Type B pancreatic cell (in vitro differentiated cells): ENCODE measurements around the gene SAAL1. TPM values are rescaled to one million over a fixed set of nuclear protein-coding genes. Genes with fewer than 3 reads are reported as not detected.

Experiments used
- DNase-seq: peaks from one replicate; pipeline ENCODE4 v3.0.0; 2021; ENCODE audit warnings: mixed read lengths; ENCODE audit not compliant: unreplicated experiment; ENCODE audit errors: extremely low spot score
- H3K27ac Mint-ChIP-seq: 2 replicates; pipeline ENCODE4 v1.8.0; 2021; ENCODE audit warnings: mild to moderate bottlenecking, mixed read lengths
- H3K27me3 Mint-ChIP-seq: 2 replicates; pipeline ENCODE4 v1.8.0; 2021; ENCODE audit warnings: mixed read lengths
- H3K36me3 Mint-ChIP-seq: 2 replicates; pipeline ENCODE4 v1.8.0; 2021; ENCODE audit warnings: mixed read lengths
- H3K4me1 Mint-ChIP-seq: one replicate; pipeline ENCODE4 v1.8.0; 2021; ENCODE audit warnings: mixed read lengths; ENCODE audit not compliant: unreplicated experiment
- H3K4me3 Mint-ChIP-seq: 2 replicates; pipeline ENCODE4 v1.8.0; 2021; ENCODE audit warnings: mild to moderate bottlenecking, mixed read lengths
- H3K9me3 Mint-ChIP-seq: 2 replicates; pipeline ENCODE4 v1.8.0; 2021; ENCODE audit warnings: mixed read lengths
- total RNA-seq: library from RNA; stranded (reverse); gene quantifications from 2 replicates; pipeline ENCODE4 v1.2.1, GENCODE V29; 2021; ENCODE audit warnings: low replicate concordance
- TF ChIP-seq, protein P1 (sequence below): fragments of 200-600 bp; sonication (generic); conservative IDR thresholded peaks from 2 replicates; pipeline ENCODE4 v1.5.0; 2021; ENCODE audit warnings: antibody characterized with exemption, mild to moderate bottlenecking

Gene SAAL1
- total RNA-seq, 1 donor from 2014 or later: 29.9 TPM

DNA sequence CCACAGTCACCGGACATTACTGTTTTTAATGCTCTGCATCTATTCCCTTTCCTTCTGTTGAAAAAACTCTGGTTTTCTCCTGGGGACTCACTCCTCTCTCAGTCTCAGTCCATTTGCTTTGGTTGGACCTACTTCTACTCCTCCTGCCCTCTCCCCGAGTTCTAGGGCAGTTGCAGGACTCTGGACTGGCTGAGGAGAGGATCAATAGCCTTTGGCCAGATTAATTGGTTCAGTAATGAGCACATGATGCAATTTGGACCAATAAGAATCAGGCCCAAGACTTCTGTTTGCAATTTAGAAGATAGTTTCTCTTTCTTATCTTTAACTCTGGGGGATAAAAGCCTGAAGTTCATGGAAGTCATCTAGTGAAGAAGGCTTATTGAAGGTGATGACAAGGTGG is 44.5 kb downstream of the SAAL1 start:
- H3K9me3 Mint-ChIP-seq: no peaks in the 10 kb centered on the region
- TF ChIP-seq, protein P1, sequence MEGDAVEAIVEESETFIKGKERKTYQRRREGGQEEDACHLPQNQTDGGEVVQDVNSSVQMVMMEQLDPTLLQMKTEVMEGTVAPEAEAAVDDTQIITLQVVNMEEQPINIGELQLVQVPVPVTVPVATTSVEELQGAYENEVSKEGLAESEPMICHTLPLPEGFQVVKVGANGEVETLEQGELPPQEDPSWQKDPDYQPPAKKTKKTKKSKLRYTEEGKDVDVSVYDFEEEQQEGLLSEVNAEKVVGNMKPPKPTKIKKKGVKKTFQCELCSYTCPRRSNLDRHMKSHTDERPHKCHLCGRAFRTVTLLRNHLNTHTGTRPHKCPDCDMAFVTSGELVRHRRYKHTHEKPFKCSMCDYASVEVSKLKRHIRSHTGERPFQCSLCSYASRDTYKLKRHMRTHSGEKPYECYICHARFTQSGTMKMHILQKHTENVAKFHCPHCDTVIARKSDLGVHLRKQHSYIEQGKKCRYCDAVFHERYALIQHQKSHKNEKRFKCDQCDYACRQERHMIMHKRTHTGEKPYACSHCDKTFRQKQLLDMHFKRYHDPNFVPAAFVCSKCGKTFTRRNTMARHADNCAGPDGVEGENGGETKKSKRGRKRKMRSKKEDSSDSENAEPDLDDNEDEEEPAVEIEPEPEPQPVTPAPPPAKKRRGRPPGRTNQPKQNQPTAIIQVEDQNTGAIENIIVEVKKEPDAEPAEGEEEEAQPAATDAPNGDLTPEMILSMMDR: no peak
- DNase-seq: no peak
- no peak overlapping the region for H3K4me3 Mint-ChIP-seq
- H3K36me3 Mint-ChIP-seq: no peaks in the 10 kb centered on the region
- H3K4me1 Mint-ChIP-seq: peaks cover 11% of the 10 kb centered on the region
- no peaks in the 10 kb centered on the region for H3K27me3 Mint-ChIP-seq
- H3K27ac Mint-ChIP-seq: no peak overlapping the region

DNA sequence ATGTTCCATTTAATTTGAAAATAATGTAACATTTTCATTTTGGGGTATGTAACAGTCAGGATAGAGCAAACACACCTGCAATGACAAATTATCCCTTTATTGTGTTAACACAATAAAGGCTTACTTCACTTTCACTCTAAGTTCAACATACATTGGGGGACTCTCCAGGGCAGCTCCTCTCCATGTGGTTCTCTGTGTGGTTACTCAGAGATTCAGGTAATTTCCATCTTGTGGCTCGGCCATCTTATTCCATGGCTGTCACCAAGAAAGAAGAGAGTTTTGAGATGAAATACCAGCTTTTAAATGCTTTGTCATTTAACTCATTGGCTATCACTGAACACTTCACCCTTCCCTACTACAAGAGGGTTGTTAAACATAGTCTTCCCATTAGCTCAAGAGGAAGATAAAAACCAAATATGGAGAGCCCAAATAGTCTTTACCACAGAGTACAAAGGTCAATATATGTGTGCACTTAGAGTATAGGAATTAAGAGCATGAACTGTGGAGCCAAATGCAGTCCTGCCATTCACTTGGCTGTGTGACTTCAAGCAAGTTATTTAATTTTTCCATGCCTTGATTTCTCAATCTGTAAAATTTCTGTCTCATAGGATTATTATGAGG is 49.2 kb downstream of the SAAL1 start:
- no peaks in the 10 kb centered on the region for H3K9me3 Mint-ChIP-seq
- no peak overlapping the region for H3K4me3 Mint-ChIP-seq
- no peaks in the 10 kb centered on the region for H3K4me1 Mint-ChIP-seq
- H3K27ac Mint-ChIP-seq: no peak overlapping the region
- peaks cover 7% of the 10 kb centered on the region for H3K27me3 Mint-ChIP-seq
- no peaks in the 10 kb centered on the region for H3K36me3 Mint-ChIP-seq
- DNase-seq: no peak
- TF ChIP-seq, protein P1: no peak

DNA sequence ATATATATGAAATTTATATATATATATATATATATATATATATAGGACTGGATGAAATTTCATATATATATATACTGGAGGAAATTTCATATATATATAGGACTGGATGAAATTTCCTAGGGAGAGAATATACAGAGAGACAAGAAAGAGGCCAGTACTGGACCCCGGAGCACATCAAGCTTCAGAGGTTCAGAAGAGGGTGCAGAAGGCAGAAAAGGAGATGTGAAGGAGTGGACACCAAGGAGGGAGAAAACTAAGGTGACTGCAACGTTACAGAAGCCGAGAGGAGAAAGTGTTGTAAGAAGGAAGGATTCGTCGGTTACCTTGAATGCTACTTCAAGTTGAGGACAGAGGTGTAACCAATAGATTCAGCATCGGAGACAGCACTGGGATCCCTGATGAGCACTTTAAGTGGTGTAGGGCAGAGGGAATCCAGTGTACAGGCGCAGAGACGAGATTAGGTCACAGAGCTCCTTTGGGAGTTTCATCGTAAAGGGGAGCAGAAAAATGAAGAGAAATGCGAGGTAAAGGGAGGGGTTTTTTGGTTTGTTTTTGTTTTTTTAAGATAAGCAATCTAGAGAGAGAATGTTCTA is 51.3 kb downstream of the SAAL1 start:
- H3K4me3 Mint-ChIP-seq: no peak overlapping the region
- H3K27ac Mint-ChIP-seq: no peak overlapping the region
- H3K36me3 Mint-ChIP-seq: no peaks in the 10 kb centered on the region
- no peaks in the 10 kb centered on the region for H3K9me3 Mint-ChIP-seq
- peaks cover 9% of the 10 kb centered on the region for H3K27me3 Mint-ChIP-seq
- TF ChIP-seq, protein P1: no peak
- no peaks in the 10 kb centered on the region for H3K4me1 Mint-ChIP-seq
- no peak for DNase-seq

DNA sequence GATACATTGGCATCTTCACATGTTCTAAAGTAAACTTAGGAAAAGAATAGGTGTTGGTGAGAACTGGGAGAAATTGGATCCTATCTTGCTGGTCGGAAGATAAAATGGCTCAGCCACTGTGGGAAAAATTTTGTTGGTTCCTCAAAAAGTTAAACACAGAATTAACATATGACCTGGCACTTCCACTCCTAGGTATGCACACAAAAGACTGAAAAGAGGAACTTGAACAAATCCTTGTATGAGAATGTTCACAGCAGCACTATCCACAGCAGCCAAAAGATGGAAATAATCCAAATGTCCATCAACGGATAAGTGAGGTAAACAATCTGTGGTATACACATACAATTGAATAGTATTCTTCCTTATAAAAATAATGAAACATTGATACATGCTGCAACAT is 55.0 kb downstream of the SAAL1 start:
- H3K9me3 Mint-ChIP-seq: peaks cover 6% of the 10 kb centered on the region
- peaks cover 42% of the 10 kb centered on the region for H3K27me3 Mint-ChIP-seq
- TF ChIP-seq, protein P1: no peak
- H3K4me3 Mint-ChIP-seq: no peak overlapping the region
- no peaks in the 10 kb centered on the region for H3K36me3 Mint-ChIP-seq
- H3K27ac Mint-ChIP-seq: no peak overlapping the region
- DNase-seq: no peak
- H3K4me1 Mint-ChIP-seq: no peaks in the 10 kb centered on the region

DNA sequence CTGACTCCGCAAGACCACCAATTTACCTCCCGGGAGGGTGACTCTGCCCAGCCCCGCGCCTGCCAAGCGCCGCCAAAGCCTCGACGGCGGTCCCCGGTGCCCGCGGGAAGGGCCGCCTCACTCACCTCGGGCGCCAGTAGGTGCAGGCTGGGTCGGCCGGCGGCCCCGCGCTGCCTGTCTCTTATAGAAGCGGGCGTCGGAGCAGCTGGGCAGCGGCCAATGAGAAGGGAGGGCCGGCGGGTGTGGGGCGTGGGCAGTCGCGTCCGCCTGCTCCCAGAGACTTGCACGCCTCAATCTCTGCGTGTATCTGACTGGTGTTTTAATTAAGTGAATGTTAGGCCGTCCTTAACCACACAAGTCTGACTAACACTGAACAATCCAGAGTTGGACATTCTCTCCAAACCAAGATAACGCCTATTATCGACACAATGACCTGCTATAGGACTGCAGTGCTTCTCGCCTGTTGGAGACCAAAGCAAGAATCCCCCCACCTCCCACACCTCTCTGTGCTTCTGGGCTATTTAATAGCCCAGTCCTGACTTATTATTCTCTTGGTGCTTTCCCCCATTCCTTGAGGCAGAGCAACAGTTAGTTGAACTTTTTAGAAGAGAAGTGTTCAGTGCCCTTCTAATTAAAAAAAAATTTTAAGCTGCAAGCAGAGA is 59.6 kb downstream of the SAAL1 start, which contains the start of gene TPH1:
TPH1 (minus strand) TSS at position 154 of the 662 bp plus-strand sequence. CDS start 5,507 bp downstream, outside the sequence.
- no peak within 1 kb of the TSS for H3K27ac Mint-ChIP-seq
- TF ChIP-seq, protein P1: no peak
- peak; percentile 69 for DNase-seq
- H3K9me3 Mint-ChIP-seq: peaks cover 6% of the 10 kb centered on the region
- H3K4me3 Mint-ChIP-seq: peak within 1 kb of the TSS; percentile 46
- no peaks in the 10 kb centered on the region for H3K4me1 Mint-ChIP-seq
- H3K27me3 Mint-ChIP-seq: peaks cover 70% of the 10 kb centered on the region
- no peaks in the 10 kb centered on the region for H3K36me3 Mint-ChIP-seq
